ENCODE results near the gene MAOB.

DNA sequence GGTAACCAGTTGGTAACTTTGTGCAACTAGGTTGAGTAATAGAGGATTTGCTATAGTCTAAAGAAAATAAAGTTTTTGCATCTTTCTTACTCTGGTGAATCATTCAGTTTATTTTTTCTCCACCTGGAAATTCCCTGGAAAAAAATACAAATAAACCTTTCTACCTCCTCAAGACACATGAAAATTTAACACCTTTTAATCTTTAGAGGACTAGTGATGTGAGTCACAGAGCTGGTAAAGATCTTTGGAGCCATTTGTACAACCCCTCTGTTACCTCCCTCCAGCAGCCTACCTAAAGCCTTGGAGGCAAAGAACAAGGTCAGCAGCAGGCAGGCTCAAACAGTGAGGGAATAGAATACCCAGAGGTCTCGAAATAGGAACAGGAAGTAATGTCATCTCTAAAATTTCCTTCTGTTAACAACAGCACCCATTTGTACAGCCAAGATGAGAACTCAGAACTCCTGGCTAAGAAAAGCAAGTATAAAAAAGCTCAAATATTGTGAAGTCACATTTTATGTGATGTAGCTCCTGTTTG, 10.2 kb upstream of the MAOB start:
- TF ChIP-seq, protein P1, sequence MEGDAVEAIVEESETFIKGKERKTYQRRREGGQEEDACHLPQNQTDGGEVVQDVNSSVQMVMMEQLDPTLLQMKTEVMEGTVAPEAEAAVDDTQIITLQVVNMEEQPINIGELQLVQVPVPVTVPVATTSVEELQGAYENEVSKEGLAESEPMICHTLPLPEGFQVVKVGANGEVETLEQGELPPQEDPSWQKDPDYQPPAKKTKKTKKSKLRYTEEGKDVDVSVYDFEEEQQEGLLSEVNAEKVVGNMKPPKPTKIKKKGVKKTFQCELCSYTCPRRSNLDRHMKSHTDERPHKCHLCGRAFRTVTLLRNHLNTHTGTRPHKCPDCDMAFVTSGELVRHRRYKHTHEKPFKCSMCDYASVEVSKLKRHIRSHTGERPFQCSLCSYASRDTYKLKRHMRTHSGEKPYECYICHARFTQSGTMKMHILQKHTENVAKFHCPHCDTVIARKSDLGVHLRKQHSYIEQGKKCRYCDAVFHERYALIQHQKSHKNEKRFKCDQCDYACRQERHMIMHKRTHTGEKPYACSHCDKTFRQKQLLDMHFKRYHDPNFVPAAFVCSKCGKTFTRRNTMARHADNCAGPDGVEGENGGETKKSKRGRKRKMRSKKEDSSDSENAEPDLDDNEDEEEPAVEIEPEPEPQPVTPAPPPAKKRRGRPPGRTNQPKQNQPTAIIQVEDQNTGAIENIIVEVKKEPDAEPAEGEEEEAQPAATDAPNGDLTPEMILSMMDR (IDR thresholded peaks at IDR 0.05), result no peak
- TF ChIP-seq POLR2A (IDR thresholded peaks at IDR 0.05), result no peak
